Ovary (tissue), 3 donors: ENCODE measurements around the gene GPR137C.

Source experiments
- POLR2A ChIP-seq: fragments of 450-650 bp; IDR thresholded peaks from one replicate; pipeline ENCODE4 v1.6.1; 2017; ENCODE audit warnings: antibody characterized with exemption, mild to moderate bottlenecking, moderate library complexity
- TF ChIP-seq, protein P1 (sequence below), 3 donors: fragments of 450-650 bp in 2 of 3; fragments of 200-600 bp in 1 of 3; IDR thresholded peaks; one replicate each; pipeline versions ENCODE4 v1.5.1 to v1.8.0; 2016 to 2022; ENCODE audit warnings: antibody characterized with exemption in 3 of 3, mild to moderate bottlenecking in 1 of 3
- donor health status: DM: no; HTN: no; CAD: no.

DNA sequence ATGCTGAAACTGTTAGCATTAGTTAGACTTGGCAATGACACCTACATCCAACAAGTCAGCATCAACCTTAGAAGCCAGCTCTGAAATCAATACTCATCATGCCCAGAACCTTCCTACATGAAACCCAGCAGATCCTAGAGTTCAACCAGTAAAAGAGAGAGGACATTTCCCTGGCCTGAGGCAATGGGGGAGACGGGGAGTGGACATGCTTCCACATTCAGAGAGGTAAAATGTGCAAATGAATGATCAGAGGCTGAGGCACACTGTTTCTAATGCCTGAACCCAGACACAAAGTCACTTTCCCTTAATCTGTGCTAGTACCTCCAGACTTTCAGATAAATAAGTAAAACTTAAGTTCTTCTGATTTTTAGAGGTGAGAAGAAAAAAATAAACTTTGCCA is 108.2 kb downstream of the GPR137C start:
- TF ChIP-seq, protein P1, sequence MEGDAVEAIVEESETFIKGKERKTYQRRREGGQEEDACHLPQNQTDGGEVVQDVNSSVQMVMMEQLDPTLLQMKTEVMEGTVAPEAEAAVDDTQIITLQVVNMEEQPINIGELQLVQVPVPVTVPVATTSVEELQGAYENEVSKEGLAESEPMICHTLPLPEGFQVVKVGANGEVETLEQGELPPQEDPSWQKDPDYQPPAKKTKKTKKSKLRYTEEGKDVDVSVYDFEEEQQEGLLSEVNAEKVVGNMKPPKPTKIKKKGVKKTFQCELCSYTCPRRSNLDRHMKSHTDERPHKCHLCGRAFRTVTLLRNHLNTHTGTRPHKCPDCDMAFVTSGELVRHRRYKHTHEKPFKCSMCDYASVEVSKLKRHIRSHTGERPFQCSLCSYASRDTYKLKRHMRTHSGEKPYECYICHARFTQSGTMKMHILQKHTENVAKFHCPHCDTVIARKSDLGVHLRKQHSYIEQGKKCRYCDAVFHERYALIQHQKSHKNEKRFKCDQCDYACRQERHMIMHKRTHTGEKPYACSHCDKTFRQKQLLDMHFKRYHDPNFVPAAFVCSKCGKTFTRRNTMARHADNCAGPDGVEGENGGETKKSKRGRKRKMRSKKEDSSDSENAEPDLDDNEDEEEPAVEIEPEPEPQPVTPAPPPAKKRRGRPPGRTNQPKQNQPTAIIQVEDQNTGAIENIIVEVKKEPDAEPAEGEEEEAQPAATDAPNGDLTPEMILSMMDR (IDR thresholded peaks at IDR 0.05) = no peak
- no peak for TF ChIP-seq POLR2A
